HepG2 (cell line): ENCODE results near the gene KIF2C. TPM values are rescaled to one million over a fixed set of nuclear protein-coding genes. Genes with fewer than 3 reads are reported as not detected.

Experiments
- SIX4 ChIP-seq: sonication (generic); formaldehyde crosslinking; IDR thresholded peaks from 2 replicates; pipeline ENCODE4 v1.4.0; 2020; ENCODE audit warnings: missing genetic modification reagents
- SNRNP70 ChIP-seq: fragments of 200-400 bp; formaldehyde crosslinking; IDR thresholded peaks from 2 replicates; pipeline ENCODE4 v1.6.1; 2017; ENCODE audit warnings: mild to moderate bottlenecking, low read depth, low read length, moderate library complexity
- TBL1XR1 ChIP-seq: fragments of 150-350 bp; IDR thresholded peaks from 2 replicates; pipeline ENCODE4 v1.6.1; 2014; ENCODE audit warnings: borderline replicate concordance, low read length; ENCODE audit not compliant: partially characterized antibody
- ZFY ChIP-seq: sonication (generic); formaldehyde crosslinking; IDR thresholded peaks from 2 replicates; pipeline ENCODE4 v1.4.0; 2020; ENCODE audit warnings: missing genetic modification reagents
- ZNF264 ChIP-seq: sonication (generic); formaldehyde crosslinking; IDR thresholded peaks from 2 replicates; pipeline ENCODE4 v1.4.0; 2020; ENCODE audit warnings: missing genetic modification reagents
- ZNF772 ChIP-seq: sonication (generic); formaldehyde crosslinking; IDR thresholded peaks from 2 replicates; pipeline ENCODE4 v1.5.0; 2020; ENCODE audit warnings: mild to moderate bottlenecking, missing genetic modification reagents
- ZNF878 ChIP-seq: sonication (generic); formaldehyde crosslinking; IDR thresholded peaks from 2 replicates; pipeline ENCODE4 v1.8.1; 2023; ENCODE audit warnings: mild to moderate bottlenecking, missing genetic modification reagents, moderate library complexity
- polyA plus RNA-seq, 8 experiments: library from polyadenylated mRNA; depleted of rRNA in 3 of 8; stranded (reverse) in 7 of 8; unstranded in 1 of 8; fragments of >200 nt; fragmentation: Illumina TruSeq in 4 of 8; extraction: Trizol in 4 of 8; gene quantifications; 2 replicates each; pipeline versions ENCODE4 v1.2.1 to v1.2.3, GENCODE V29; 2011 to 2016; ENCODE audit warnings: low read depth in 4 of 8, missing spikeins in 1 of 8, mixed read lengths in 1 of 8; ENCODE audit not compliant: insufficient read depth in 1 of 8
- total RNA-seq, 5 experiments: library from RNA; depleted of rRNA; stranded (reverse); fragments of >200 nt; fragmentation: Illumina TruSeq; extraction: Trizol; gene quantifications; 2 replicates each; pipeline ENCODE4 v1.2.3, GENCODE V29; 2016; ENCODE audit warnings: low read depth in 1 of 5
- TF ChIP-seq, protein P1 (sequence below): sonication (generic); formaldehyde crosslinking; IDR thresholded peaks from 2 replicates; pipeline ENCODE4 v1.4.0; 2020; ENCODE audit warnings: missing genetic modification reagents, borderline replicate concordance
- TF ChIP-seq, protein P2 (sequence below): sonication (generic); formaldehyde crosslinking; IDR thresholded peaks from 2 replicates; pipeline ENCODE4 v1.4.0; 2020; ENCODE audit warnings: missing genetic modification reagents

KIF2C gene
- total and polyA plus RNA-seq, 2 of the 13 experiments (the other 11 are each of a cell fraction or from before 2014, with no cell fraction given) = 29.7 to 53.7 TPM

DNA sequence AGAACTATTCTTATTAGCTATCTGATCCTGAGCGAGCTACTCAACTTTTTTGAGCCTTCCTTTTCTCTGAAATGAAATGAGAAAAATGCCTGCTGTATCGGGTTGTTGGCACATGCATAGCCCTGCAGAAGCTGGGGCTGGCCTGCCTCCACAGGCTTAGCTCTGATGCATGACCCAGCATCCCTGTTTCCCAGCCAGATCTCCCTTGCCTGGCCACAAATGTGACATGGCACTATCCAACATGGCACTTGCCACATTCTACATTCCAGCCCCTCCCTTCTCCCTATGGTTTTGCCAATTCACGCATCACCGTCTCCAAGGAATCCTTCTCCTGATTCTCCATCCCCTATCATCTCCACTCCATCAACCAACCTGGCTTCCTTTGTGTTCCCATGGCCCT, 22.5 kb upstream of the KIF2C start (continued):
- TF ChIP-seq, protein P1, sequence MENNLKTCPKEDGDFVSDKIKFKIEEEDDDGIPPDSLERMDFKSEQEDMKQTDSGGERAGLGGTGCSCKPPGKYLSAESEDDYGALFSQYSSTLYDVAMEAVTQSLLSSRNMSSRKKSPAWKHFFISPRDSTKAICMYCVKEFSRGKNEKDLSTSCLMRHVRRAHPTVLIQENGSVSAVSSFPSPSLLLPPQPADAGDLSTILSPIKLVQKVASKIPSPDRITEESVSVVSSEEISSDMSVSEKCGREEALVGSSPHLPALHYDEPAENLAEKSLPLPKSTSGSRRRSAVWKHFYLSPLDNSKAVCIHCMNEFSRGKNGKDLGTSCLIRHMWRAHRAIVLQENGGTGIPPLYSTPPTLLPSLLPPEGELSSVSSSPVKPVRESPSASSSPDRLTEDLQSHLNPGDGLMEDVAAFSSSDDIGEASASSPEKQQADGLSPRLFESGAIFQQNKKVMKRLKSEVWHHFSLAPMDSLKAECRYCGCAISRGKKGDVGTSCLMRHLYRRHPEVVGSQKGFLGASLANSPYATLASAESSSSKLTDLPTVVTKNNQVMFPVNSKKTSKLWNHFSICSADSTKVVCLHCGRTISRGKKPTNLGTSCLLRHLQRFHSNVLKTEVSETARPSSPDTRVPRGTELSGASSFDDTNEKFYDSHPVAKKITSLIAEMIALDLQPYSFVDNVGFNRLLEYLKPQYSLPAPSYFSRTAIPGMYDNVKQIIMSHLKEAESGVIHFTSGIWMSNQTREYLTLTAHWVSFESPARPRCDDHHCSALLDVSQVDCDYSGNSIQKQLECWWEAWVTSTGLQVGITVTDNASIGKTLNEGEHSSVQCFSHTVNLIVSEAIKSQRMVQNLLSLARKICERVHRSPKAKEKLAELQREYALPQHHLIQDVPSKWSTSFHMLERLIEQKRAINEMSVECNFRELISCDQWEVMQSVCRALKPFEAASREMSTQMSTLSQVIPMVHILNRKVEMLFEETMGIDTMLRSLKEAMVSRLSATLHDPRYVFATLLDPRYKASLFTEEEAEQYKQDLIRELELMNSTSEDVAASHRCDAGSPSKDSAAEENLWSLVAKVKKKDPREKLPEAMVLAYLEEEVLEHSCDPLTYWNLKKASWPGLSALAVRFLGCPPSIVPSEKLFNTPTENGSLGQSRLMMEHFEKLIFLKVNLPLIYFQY (CRISPR knock-in tag) = no peak
- no peak for TF ChIP-seq ZFY
- TF ChIP-seq, protein P2, sequence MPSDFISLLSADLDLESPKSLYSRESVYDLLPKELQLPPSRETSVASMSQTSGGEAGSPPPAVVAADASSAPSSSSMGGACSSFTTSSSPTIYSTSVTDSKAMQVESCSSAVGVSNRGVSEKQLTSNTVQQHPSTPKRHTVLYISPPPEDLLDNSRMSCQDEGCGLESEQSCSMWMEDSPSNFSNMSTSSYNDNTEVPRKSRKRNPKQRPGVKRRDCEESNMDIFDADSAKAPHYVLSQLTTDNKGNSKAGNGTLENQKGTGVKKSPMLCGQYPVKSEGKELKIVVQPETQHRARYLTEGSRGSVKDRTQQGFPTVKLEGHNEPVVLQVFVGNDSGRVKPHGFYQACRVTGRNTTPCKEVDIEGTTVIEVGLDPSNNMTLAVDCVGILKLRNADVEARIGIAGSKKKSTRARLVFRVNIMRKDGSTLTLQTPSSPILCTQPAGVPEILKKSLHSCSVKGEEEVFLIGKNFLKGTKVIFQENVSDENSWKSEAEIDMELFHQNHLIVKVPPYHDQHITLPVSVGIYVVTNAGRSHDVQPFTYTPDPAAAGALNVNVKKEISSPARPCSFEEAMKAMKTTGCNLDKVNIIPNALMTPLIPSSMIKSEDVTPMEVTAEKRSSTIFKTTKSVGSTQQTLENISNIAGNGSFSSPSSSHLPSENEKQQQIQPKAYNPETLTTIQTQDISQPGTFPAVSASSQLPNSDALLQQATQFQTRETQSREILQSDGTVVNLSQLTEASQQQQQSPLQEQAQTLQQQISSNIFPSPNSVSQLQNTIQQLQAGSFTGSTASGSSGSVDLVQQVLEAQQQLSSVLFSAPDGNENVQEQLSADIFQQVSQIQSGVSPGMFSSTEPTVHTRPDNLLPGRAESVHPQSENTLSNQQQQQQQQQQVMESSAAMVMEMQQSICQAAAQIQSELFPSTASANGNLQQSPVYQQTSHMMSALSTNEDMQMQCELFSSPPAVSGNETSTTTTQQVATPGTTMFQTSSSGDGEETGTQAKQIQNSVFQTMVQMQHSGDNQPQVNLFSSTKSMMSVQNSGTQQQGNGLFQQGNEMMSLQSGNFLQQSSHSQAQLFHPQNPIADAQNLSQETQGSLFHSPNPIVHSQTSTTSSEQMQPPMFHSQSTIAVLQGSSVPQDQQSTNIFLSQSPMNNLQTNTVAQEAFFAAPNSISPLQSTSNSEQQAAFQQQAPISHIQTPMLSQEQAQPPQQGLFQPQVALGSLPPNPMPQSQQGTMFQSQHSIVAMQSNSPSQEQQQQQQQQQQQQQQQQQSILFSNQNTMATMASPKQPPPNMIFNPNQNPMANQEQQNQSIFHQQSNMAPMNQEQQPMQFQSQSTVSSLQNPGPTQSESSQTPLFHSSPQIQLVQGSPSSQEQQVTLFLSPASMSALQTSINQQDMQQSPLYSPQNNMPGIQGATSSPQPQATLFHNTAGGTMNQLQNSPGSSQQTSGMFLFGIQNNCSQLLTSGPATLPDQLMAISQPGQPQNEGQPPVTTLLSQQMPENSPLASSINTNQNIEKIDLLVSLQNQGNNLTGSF = no peak
- TF ChIP-seq TBL1XR1 = no peak
- no peak for TF ChIP-seq SNRNP70
- TF ChIP-seq ZNF264 (CRISPR knock-in tag) = no peak
- no peak for TF ChIP-seq ZNF878 (CRISPR knock-in tag)
- TF ChIP-seq SIX4 = no peak
- no peak for TF ChIP-seq ZNF772 (CRISPR knock-in tag)
